Neuronal stem cell (in vitro differentiated cells): ENCODE results near the gene STOML2.
A peak's percentile ranks its signal among the peaks of the same experiment; 100 is the strongest.

Experiments used
- DNase-seq: peaks from one replicate; pipeline ENCODE4 v3.0.0-alpha.2; 2013; ENCODE audit warnings: low spot score
- H2AFZ ChIP-seq: one replicate; pipeline ENCODE4 v1.6.1; 2013; ENCODE audit warnings: mild to moderate bottlenecking, low read length, inconsistent platforms
- H2AK5ac ChIP-seq: 2 replicates; pipeline ENCODE4 v1.6.1; 2013; ENCODE audit warnings: low read depth, mild to moderate bottlenecking, inconsistent platforms, low read length, moderate library complexity, mixed read lengths
- H2BK120ac ChIP-seq: 2 replicates; pipeline ENCODE4 v1.6.1; 2013; ENCODE audit warnings: low read depth, mild to moderate bottlenecking, inconsistent platforms, low read length, moderate library complexity, mixed read lengths
- H2BK12ac ChIP-seq: one replicate; pipeline ENCODE4 v1.6.1; 2013; ENCODE audit warnings: low read length, inconsistent platforms
- H2BK15ac ChIP-seq: 2 replicates; pipeline ENCODE4 v1.6.1; 2013; ENCODE audit warnings: mild to moderate bottlenecking, low read length, inconsistent platforms, mixed read lengths
- H2BK5ac ChIP-seq: one replicate; pipeline ENCODE4 v1.6.1; 2013; ENCODE audit warnings: inconsistent platforms, mild to moderate bottlenecking, low read length, moderate library complexity
- H3K14ac ChIP-seq: one replicate; pipeline ENCODE4 v1.6.1; 2013; ENCODE audit warnings: low read length, inconsistent platforms
- H3K18ac ChIP-seq: 2 replicates; pipeline ENCODE4 v1.6.1; 2013; ENCODE audit warnings: low read length, inconsistent platforms
- H3K23ac ChIP-seq: 2 replicates; pipeline ENCODE4 v1.6.1; 2013; ENCODE audit warnings: low read depth, mild to moderate bottlenecking, mixed read lengths, low read length, inconsistent platforms; ENCODE audit not compliant: poor library complexity
- H3K27ac ChIP-seq: replicated peaks from 3 replicates; pipeline ENCODE4 v1.5.1; 2013; ENCODE audit warnings: low read length, inconsistent platforms
- H3K27me3 ChIP-seq, 3 experiments: 2 replicates each; pipeline ENCODE4 v1.6.1; 2013; ENCODE audit warnings: low read length in 3 of 3, mild to moderate bottlenecking in 2 of 3, inconsistent platforms in 1 of 3, low read depth in 1 of 3, mixed read lengths in 1 of 3, moderate library complexity in 1 of 3; ENCODE audit not compliant: control insufficient read depth in 3 of 3, insufficient read depth in 3 of 3
- H3K36me3 ChIP-seq, 2 donors: replicated peaks in 1 of 2; 2 replicates each; pipeline ENCODE4 v1.6.1; 2013; ENCODE audit warnings: low read length in 2 of 2; ENCODE audit not compliant: control insufficient read depth in 2 of 2, insufficient read depth in 2 of 2
- H3K4ac ChIP-seq: 2 replicates; pipeline ENCODE4 v1.6.1; 2013; ENCODE audit warnings: inconsistent platforms, mild to moderate bottlenecking, low read length, moderate library complexity
- H3K4me1 ChIP-seq, 2 donors: 1 replicate in 1 of 2; 2 replicates in 1 of 2; pipeline ENCODE4 v1.6.1; 2013; ENCODE audit warnings: low read length in 2 of 2, low read depth in 1 of 2; ENCODE audit not compliant: control insufficient read depth in 2 of 2, insufficient read depth in 1 of 2
- H3K4me2 ChIP-seq: one replicate; pipeline ENCODE4 v1.6.1; 2013; ENCODE audit warnings: mild to moderate bottlenecking, low read length, inconsistent platforms; ENCODE audit not compliant: insufficient read depth, poor library complexity, severe bottlenecking
- H3K4me3 ChIP-seq, 2 donors: 2 replicates each; pipeline ENCODE4 v1.5.1; 2013; ENCODE audit warnings: low read length in 2 of 2, mild to moderate bottlenecking in 2 of 2, inconsistent platforms in 1 of 2, moderate library complexity in 1 of 2
- H3K79me1 ChIP-seq: one replicate; pipeline ENCODE4 v1.6.1; 2013; ENCODE audit warnings: low read depth, mild to moderate bottlenecking, inconsistent platforms, low read length, moderate library complexity
- H3K9ac ChIP-seq: one replicate; pipeline ENCODE4 v1.6.1; 2013; ENCODE audit warnings: mild to moderate bottlenecking, low read depth, low read length, inconsistent platforms; ENCODE audit not compliant: poor library complexity
- H3K9me3 ChIP-seq, 2 donors: replicated peaks in 1 of 2; 2 replicates each; pipeline versions ENCODE3 to v1.6.1; 2013; ENCODE audit warnings: low read length in 2 of 2, mild to moderate bottlenecking in 2 of 2, inconsistent platforms in 1 of 2, low read depth in 1 of 2, mixed read lengths in 1 of 2, moderate library complexity in 1 of 2; ENCODE audit not compliant: control insufficient read depth in 2 of 2, insufficient read depth in 1 of 2
- H4K8ac ChIP-seq: one replicate; pipeline ENCODE4 v1.6.1; 2013; ENCODE audit warnings: low read depth, mild to moderate bottlenecking, inconsistent platforms, low read length, moderate library complexity
- H4K91ac ChIP-seq: one replicate; pipeline ENCODE4 v1.6.1; 2013; ENCODE audit warnings: low read length, low read depth, mild to moderate bottlenecking, inconsistent platforms; ENCODE audit not compliant: poor library complexity
- WGBS, 2 donors: extraction: QIAGEN DNeasy Blood & Tissue Kit; methylation state at CpG; one replicate each; pipeline ENCODE4 v1.1.7; 2013; ENCODE audit warnings: missing lambda C conversion rate in 2 of 2, mixed read lengths in 1 of 2; ENCODE audit not compliant: insufficient read length in 2 of 2, insufficient replicate concordance in 1 of 2; ENCODE audit errors: extremely low coverage in 2 of 2; 5-methylcytosine and 5-hydroxymethylcytosine counted together

The STOML2 gene

GRCh38 chr9:35071814-35072460 lies 31.0 kb downstream of the STOML2 start:
- Histone ChIP-seq H2BK15ac (no peak overlapping the region), H3K18ac (peak overlapping the region; percentile 95), H3K36me3 (peaks cover 46 to 79% of the 10 kb centered on the region in 2 donors), H2BK5ac (peak overlapping the region; percentile 91), H3K27ac (peak overlapping the region; percentile 96), H3K4me3 (peak overlapping the region; percentile 90 to 91), H3K14ac (peak overlapping the region; percentile 65), H3K27me3 (no peaks in the 10 kb centered on the region), H2AFZ (peak overlapping the region; percentile 87), H3K23ac (peak overlapping the region; percentile 97), H3K4ac (no peak overlapping the region), H3K4me1 (peaks cover 7 to 13% of the 10 kb centered on the region in 2 donors), H4K8ac (no peak overlapping the region), H4K91ac (no peak overlapping the region), H3K9me3 (no peaks in the 10 kb centered on the region), H2BK12ac (no peak overlapping the region), H3K79me1 (peaks cover 11% of the 10 kb centered on the region), H3K4me2 (peak overlapping the region; percentile 51), H2BK120ac (peak overlapping the region; percentile 35), H3K9ac (peak overlapping the region; percentile 98), H2AK5ac (peak overlapping the region; percentile 51)
- peak; percentile 85 for DNase-seq
- WGBS, 2 donors: no CpG with 5 or more reads among the region's 79 CpGs

- H3K23ac ChIP-seq: no peak overlapping the region
- peaks cover 7 to 13% of the 10 kb centered on the region in 2 donors for H3K4me1 ChIP-seq
- H4K8ac ChIP-seq: no peak overlapping the region
- H3K27ac ChIP-seq: peak overlapping the region; percentile 96
- no CpG with 5 or more reads among the region's 20 CpGs for WGBS, 2 donors
- H3K4me3 ChIP-seq: peak overlapping the region; percentile 90 to 91
- no peaks in the 10 kb centered on the region for H3K9me3 ChIP-seq
- H3K18ac ChIP-seq: peak overlapping the region; percentile 20
- H2BK120ac ChIP-seq: no peak overlapping the region
- H3K36me3 ChIP-seq: peaks cover 44 to 79% of the 10 kb centered on the region in 2 donors
- no peak overlapping the region for H2BK15ac ChIP-seq
- peak overlapping the region; percentile 51 for H3K4me2 ChIP-seq
- H2AK5ac ChIP-seq: no peak overlapping the region
- H2BK12ac ChIP-seq: no peak overlapping the region
- H3K14ac ChIP-seq: peak overlapping the region; percentile 12
- H2AFZ ChIP-seq: peak overlapping the region; percentile 87
- H4K91ac ChIP-seq: no peak overlapping the region
- H3K27me3 ChIP-seq: no peaks in the 10 kb centered on the region
- H3K4ac ChIP-seq: no peak overlapping the region
- DNase-seq: no peak
- H3K9ac ChIP-seq: peak overlapping the region; percentile 98
- peak overlapping the region; percentile 91 for H2BK5ac ChIP-seq
- H3K79me1 ChIP-seq: peaks cover 10% of the 10 kb centered on the region
Observed at GRCh38 chr9:35070823-35071813, 31.8 kb downstream of the STOML2 start.

GRCh38 chr9:35069020-35069419 lies 33.9 kb downstream of the STOML2 start:
- Histone ChIP-seq H3K27me3 (no peaks in the 10 kb centered on the region), H3K4me1 (peaks cover 7 to 13% of the 10 kb centered on the region in 2 donors), H4K8ac (no peak overlapping the region), H3K23ac (no peak overlapping the region), H3K4ac (no peak overlapping the region), H3K4me3 (peak overlapping the region in 1 of 2 donors; percentile 4), H2BK15ac (no peak overlapping the region), H2BK120ac (no peak overlapping the region), H3K9me3 (no peaks in the 10 kb centered on the region), H4K91ac (no peak overlapping the region), H2BK12ac (no peak overlapping the region), H2AK5ac (no peak overlapping the region), H3K36me3 (peaks cover 38 to 79% of the 10 kb centered on the region in 2 donors), H3K27ac (no peak overlapping the region), H3K9ac (no peak overlapping the region), H3K4me2 (no peak overlapping the region), H3K18ac (no peak overlapping the region), H3K14ac (no peak overlapping the region), H2AFZ (no peak overlapping the region), H3K79me1 (peaks cover 10% of the 10 kb centered on the region), H2BK5ac (no peak overlapping the region)
- DNase-seq: no peak
- WGBS, 2 donors: no CpG with 5 or more reads among the region's 4 CpGs

GRCh38 chr9:35067056-35067455 lies 35.9 kb downstream of the STOML2 start:
- Histone ChIP-seq H3K23ac (no peak overlapping the region), H3K9ac (no peak overlapping the region), H2BK15ac (no peak overlapping the region), H3K18ac (no peak overlapping the region), H3K4ac (no peak overlapping the region), H2BK5ac (no peak overlapping the region), H2AFZ (no peak overlapping the region), H3K4me3 (no peak overlapping the region), H3K9me3 (no peaks in the 10 kb centered on the region), H4K8ac (no peak overlapping the region), H3K36me3 (peaks cover 52 to 89% of the 10 kb centered on the region in 2 donors), H3K14ac (no peak overlapping the region), H2BK12ac (no peak overlapping the region), H3K79me1 (peaks cover 10% of the 10 kb centered on the region), H2AK5ac (no peak overlapping the region), H4K91ac (no peak overlapping the region), H3K27me3 (no peaks in the 10 kb centered on the region), H3K27ac (no peak overlapping the region), H3K4me2 (no peak overlapping the region), H2BK120ac (no peak overlapping the region), H3K4me1 (peaks cover 3 to 9% of the 10 kb centered on the region in 2 donors)
- WGBS, 2 donors: no CpG with 5 or more reads among the region's 1 CpG
- DNase-seq: no peak
